ENCODE results near the gene DCLK3.

The DCLK3 gene, protein sequence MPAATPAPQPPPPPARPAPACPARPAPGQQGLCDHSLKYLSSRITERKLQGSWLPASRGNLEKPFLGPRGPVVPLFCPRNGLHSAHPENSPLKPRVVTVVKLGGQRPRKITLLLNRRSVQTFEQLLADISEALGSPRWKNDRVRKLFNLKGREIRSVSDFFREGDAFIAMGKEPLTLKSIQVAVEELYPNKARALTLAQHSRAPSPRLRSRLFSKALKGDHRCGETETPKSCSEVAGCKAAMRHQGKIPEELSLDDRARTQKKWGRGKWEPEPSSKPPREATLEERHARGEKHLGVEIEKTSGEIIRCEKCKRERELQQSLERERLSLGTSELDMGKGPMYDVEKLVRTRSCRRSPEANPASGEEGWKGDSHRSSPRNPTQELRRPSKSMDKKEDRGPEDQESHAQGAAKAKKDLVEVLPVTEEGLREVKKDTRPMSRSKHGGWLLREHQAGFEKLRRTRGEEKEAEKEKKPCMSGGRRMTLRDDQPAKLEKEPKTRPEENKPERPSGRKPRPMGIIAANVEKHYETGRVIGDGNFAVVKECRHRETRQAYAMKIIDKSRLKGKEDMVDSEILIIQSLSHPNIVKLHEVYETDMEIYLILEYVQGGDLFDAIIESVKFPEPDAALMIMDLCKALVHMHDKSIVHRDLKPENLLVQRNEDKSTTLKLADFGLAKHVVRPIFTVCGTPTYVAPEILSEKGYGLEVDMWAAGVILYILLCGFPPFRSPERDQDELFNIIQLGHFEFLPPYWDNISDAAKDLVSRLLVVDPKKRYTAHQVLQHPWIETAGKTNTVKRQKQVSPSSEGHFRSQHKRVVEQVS
- long read RNA-seq, donor 1: 0 reads
- long read RNA-seq, donor 2: 0 reads
- long read RNA-seq, donor 3: 0 reads
- long read RNA-seq, donor 4: 0 reads
- long read RNA-seq, donor 5: 0 reads
- long read RNA-seq, donor 6: 0 reads
- long read RNA-seq, donor 7: 0 reads
- long read RNA-seq, donor 8: 0 reads

DNA sequence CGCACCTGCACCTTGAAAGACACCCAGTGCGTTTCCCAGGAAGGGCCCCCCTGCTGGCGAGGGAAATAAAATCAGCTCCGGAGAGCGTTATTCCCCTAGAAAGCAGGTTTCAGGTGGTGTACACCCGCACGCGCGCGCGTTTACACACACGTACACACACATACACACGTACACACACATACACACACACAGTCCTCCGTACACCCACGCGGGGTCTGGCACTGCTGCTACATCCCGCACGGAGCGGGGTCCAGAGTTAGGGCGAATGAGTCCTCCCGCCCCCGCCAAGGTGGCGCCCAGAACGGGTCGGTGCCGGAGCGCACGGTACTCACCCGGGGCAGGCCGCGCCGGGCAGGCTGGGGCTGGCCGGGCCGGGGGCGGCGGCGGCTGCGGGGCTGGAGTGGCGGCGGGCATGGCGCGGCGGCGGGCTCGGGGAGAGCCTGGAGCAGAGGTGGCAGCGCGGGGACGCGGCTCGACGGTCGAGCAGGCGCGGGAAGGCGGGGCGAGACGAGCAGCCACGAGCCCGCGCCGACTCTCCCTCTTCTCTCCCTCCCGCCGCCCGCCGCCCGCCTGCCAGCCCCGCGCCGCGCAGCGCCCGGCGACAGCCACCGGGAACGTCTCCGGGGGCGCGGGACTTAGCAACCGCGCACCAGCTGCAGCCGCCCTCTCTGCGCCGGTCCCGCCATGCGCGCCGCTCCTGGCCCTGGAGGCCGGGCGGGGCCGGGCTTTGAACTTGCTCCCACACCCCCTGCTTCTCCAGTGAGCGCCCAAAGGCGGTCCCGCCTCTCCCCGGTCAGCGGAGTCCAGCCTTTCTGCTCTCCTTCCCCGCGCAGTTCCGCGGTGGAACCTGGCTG is at the start of gene DCLK3:
TSS of gene DCLK3 (minus strand) at position 704 of the 854 bp plus-strand sequence. CDS start at position 414, 290 bp downstream.
- peak; percentile 48 for DNase-seq

DNA sequence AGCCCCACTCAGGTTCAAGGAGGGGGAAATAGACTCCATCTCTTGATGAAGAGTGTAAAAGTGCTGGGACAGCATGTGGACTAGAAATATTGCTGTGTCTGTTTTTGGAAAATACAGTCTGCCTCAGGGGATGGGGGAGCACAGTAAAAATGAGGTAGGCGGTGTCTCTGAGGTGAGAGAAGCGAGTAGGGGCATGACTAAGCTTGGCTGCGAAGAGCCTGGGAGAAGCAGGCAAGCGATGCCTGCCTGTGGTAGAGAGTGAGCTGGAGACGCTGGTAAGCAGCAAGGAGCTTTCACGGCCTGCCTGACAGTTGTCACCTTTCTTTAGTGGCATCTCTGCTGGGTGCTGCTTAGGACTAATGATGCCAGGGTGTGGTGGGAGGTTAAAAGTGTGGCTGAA is 49.0 kb upstream of the DCLK3 start:
- no peak for DNase-seq

DNA sequence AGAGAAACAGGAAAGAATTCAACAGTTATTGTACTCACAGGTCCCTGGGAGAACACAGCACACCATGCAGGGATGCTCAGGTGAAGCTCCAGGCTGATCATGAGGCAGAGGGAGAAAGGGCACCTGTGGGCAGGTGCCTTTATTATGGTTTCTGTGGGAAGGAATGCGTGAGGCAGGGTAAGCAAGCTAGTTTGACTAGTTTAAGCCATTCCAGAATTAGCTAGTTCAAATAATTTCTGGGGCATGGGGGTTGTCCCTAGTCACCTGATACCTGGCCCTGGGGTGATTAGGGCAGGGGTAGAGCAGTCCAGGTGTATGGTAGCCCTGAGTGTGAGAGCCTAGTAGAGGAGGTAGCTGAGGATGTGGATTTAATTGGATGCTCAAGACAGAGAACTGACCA is 47.9 kb upstream of the DCLK3 start:
- no peak for DNase-seq

DNA sequence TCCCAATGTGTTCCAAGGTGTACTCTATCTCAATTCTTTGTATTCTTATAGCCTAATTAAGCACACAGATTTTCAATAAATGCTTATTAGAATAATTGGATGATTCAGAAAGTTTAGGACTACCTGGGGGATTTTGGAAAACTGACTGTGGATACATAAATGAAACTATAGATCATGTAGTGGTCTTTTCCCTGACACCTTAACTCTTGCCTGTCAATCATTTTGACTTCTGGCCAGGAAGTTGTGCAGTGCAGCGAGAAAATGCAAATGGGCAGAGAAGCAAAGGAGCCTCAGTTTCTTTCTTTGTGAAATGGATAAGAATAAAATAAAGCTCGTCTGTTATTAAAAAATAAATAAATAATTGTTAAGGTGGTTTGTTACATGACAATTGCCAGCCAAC is 47.4 kb upstream of the DCLK3 start:
- DNase-seq: no peak

DNA sequence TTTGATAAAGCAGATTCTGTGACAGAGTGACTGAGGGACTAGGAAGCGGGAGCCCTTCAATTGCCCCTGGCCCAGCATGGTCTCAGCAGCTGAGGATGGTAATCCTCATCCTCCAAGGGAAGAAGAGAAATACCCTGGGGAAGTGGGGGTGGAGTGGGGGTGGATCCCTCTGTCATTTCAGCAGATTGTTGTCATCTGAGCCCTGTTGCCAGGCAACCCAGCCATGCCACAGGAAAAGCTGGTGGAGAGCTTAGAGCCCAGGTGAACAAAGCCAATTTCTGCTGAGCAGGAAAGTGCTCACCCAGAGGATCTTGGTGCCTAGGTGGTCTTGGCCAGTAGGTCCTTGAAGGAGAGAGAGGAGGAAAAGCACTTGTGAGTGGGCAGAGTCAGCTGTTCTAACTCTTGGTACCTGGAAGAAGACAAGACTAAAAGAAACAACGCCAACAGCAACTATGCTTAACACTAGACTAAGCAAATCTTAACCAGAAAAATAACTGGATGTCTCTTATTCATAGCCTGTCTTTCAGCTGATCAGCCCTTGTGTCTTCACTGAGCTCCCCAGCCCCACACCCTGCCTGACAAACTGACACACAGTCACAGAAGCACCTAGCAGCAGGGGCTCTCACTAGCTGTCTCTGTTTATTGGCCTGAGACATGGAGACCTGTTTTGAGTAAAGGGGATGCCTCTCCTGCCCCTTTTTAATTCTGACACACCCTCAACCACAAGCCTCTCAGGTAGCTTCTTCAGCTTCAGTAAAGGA is 40.1 kb upstream of the DCLK3 start:
- DNase-seq: no peak

DNA sequence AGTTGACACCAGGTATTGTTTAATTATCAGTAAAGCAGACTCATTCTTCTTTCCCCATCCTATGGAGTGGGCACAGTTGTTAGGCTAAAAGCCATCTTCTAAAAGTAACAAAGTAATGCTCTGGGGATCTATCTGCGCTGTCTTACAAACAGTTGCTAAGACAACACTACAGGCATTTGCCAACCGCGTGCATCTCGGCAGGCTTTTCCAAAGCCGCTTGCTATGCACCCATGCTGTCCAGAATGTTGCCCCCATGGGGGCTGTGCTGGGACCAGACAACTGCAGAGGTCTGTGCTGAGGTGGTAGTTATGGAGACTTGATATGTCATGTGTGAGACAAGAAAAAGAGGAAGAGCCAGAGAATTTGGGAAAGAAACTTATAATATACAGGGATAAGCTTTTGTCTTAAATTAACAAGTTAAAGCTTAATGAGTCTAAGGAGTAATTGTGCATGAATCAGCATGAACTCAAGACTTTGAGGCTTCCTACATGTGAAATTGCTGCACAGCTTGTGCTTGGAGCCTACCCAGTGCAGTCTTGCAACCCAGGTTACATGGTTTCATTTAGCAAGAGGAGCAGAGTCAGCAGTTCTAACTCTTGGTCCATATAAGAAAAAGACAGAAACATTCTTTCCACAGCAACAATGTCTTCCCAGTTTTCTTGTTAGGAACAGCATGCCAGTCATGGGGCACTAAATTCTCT is 38.9 kb upstream of the DCLK3 start:
- DNase-seq: no peak

DNA sequence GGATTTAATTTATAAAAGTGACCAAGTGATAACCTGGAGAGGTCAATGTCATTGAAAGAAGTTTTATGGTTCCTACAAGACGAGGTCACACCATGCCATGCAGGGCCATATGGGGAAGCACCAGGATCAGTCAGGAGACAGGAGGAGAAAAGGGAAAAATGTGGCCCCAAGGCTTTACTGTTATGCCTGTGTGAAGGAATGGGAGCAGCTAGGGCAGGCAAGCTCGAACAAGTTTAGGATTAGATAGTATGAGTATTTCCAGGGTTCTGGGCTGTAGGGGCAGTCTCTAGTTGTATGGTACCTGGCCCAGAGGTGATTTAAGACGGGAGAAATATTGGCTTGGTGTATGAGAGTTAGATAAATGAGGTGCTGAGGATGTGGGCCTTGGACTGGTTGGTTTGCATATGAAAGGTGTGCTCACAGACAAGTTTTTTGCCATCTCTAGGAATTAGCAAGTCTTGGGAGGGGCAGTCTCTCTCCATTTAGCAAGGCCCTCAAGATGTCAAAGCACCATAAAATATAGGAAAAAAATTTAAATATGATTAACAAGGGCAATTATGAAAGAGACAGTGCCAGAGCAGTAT is 36.3 kb upstream of the DCLK3 start:
- DNase-seq: no peak

DNA sequence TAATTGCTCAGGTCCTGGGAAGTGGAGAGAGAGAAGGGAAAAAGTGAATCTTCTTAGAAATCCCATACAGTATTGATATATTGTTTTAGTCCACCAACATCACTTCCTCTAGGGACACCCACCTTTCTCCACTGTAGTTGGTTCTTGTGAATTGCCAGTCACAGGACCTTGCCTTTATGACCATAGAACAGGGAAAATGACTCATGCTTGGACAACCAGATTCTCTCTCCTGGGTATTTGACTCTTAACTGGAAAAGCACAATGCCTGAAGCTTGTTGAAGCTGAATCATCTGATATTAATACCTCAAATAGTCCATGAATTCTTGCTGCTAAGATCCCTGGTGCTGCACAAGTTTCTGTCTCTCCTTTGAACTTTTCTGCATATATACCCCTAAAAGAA is 32.5 kb upstream of the DCLK3 start:
- no peak for DNase-seq

DNA sequence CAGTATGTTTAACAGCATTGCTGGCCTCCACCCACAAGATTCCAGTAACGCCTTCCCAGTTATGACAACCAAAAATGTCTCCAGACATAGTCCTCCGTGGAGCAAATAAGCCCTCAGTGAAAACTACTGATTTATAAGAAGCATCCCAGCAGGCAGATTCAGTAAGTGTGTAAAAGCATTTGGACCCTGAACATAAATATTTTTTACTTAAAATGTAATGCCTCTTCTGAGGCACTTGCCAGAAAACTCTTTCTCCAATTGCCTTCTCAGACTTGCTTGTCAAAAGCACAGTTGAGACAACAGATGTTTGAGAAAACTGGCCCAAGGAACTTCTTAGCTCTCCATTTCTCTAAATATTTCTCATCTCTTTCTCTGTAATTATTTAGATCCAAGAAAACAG is 31.8 kb upstream of the DCLK3 start:
- DNase-seq: no peak

DNA sequence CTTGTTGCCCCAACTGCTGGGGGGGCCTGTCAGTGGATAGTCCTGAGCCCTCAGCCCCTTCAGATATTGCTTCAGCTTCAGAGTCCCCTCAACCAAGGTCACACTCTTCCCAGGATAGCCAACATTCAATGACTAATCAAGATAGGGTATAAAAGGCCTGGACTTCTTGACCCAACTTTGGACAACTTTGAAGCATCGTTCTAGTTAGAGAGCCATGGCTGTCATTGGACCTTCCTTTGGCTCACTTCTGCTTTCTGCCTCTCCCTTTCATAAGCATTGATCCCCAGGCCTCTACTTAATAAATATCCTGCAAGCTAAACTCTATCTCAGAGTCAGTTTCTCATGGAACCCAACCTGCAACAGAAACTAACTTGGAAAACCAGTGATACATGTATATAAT is 31.3 kb upstream of the DCLK3 start:
- DNase-seq: no peak

DNA sequence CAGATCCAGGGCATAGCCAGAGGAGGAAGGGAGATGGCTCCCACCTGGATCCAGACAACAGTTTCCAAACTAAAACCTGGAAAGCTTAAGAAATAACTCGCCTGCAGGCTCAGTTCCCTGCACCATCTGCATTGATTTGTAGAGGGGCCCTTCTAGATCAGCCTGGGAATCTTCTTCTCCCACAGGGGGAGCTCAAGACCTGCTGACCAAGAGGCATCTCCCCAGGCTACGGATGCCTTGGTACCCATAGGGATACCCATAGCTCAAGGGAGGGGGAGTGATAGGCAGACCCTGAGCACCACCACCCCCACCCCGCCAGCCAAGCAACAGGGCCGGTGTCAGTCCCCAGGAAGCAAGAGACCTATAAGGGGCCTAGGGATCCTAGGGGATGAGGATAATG is 28.0 kb upstream of the DCLK3 start:
- no peak for DNase-seq

DNA sequence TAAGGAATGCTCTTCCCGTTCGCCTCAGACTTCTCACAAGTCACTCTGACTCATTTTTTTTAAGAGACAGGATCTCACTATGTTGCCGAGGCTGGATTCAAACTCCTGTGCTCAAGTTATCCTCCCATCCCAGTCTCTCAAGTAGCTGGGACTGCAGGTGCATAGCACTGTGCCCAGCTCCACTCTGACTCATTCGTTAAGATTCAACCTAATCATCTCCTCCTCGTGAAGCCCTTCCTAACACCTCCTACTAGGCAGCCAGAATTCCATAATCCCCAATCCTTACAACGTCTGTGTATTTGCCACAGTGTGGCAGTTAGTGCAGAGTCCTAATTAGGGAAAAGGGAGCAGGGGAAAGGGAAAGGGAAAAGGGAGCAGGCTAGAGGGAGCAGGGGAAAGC is 26.4 kb upstream of the DCLK3 start:
- no peak for DNase-seq

DNA sequence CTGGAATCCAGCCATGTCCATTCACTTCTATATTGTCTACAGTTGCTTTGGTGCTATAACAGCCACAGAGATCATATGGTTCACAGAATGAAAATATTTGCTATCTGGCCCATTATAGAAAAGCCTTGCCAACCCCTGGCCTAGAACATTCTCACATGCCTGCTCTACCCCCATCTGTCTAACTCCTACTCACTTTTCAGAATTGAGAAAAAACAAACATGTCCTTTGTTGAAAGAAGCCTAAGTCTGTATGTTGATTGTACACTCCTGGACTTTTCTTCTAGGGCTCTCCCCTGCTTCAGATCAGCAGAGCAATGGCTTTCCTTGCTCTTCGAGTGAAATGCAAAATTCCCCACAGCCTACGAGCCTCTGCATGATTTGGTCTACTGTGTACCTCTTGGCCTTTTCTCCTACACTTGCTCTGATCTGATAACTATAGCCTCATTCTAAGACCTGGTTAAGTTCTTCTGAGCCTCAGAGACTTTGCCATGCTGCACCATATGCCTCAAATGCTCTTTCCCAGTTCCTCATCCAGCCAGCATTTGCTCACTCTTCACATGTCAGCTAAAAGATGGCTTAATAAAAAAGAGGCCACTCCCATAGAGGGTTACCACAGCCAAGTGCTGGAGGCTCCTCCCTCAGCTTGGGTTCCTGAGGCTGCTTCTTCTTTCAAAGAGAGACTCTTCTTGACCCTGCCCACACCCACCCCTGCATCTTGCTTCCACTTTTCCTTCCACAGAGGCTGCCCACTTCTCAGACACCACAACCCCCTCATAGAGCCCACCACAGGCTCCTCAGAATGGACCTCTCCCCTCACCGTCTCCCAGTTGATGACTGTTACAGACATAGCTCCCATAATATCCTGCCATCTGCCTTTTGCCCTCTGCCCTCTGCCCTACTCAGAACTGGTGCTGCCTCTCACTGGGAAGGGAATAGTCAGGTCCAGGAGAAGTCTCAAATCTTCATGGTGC is 22.9 kb upstream of the DCLK3 start:
- DNase-seq: no peak

DNA sequence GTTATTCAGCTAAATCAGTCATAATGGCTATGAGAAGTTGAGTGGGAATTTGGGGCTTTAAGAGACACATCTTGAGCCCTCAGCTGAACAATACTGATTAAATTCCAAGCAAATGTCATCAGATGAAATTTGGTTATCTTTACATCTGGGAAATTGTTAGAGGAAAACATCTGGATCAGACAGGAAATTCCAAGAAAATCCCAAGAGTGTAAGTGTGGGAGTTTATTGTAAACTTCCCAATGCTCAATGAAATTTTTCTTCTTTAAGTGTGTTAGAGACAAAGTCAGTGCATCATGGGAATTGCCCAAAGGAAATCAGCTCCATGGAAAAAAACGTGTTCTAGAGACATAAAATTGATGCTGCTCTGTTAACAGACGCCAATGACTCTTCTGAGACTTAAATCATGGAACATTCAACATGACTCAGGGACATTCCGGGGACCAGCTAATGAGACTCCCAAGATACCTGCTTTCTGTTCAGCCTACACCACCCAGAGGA is 19.8 kb upstream of the DCLK3 start:
- no peak for DNase-seq

DNA sequence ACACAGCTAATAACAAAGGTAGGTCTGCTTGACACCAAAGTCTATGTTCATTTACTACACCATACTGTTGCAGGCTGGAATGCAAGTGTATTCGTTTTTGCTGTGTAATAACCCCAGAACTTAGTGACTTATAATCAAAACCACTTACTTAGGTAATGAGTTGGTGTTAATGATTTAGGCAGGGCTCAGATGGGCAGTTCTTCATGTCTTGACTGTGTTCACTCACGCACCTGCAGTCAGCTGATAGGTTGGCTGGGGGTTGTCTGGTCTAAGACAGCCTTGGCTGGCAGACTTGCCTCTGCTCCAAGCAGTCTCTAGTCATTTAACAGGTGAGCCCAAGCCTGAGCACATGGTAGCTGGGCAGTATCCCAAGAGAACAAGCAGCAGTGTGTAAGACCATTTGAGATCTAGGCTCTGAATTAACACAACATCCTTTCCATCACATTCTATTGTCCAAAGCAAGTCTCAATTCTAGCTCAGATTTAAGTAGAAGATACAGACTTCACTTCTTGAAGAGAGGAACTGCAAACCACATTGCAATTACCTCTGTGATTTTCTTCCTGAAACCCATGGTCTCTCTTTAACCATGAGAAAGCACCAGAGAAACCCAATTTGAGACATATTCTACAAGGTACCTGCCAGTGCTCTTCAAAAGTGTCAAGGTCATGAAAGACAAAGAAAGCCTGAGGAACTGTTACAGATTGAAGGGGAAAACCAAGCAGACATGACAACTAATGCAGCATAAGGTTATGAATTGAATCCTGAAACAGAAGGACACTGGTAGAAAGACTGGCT is 13.3 kb upstream of the DCLK3 start:
- DNase-seq: no peak

DNA sequence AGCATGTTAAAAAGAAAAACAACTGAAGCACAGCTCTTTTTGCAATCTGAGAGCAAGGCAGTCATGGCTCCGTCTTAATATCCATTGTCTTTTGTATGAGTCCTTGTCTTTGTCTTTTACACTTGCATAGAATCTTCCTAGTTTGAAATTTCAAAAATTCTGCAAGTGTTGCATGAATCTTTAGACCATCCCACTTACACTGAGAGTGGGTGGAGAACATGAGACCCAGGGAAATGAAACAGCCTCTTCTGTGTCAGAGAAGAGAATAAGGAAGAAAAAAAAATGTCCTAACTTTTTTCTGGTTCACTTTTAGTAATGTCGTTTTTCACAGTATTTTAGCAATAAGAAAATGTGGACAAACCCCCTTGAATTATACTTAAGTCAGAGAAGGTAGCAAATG is 12.1 kb upstream of the DCLK3 start:
- no peak for DNase-seq

DNA sequence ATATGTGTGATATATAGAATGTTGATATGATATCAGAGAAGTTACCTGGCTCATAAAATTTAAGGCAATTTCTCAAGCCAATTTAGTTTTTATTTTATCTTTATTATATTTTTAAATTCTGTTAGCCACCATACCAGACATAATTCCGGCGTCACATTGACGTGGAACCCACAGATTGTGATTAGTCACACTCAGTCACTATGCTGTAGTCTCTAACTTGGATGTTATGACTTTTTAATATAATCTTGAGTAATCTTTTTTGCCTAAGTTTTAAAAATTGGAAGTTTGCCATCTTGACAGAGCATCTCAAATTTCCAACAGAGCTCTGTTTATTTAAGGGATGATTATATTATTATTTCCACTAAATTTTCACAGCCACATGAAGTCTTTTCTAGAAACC is 9.7 kb upstream of the DCLK3 start:
- no peak for DNase-seq

DNA sequence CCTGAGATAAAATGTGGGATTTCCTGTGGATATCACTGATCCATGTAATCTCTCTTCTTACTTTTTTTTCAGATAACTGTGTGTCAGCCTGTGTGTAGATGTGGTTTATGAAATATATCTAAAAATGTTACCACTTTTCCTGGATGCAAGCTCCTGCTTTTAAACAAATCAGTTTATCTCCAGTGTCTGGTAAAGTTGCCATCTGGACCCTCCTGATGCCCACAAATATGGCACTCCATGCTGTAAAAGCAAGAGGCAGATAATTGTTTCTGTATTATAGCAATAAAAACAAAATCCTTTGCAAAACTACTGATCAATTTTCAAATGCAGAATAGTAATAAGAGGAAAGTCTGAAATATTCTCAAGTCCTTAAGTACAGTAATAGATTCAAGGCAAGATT is 7.6 kb upstream of the DCLK3 start:
- DNase-seq: no peak
